HG02973 (cell line): ENCODE data around the gene NTN5.
"Not testable (repeated sequence)": the region's sequence is repeated elsewhere in the genome, so short reads cannot be mapped to it uniquely, and the experiment has no call there.

Experiments used
- ATAC-seq: cut with Tn5 transposase; IDR thresholded peaks from one replicate; pipeline ENCODE4 v1.9.1; 2021; ENCODE audit warnings: moderate library complexity; ENCODE audit not compliant: unreplicated experiment

The NTN5 gene

DNA sequence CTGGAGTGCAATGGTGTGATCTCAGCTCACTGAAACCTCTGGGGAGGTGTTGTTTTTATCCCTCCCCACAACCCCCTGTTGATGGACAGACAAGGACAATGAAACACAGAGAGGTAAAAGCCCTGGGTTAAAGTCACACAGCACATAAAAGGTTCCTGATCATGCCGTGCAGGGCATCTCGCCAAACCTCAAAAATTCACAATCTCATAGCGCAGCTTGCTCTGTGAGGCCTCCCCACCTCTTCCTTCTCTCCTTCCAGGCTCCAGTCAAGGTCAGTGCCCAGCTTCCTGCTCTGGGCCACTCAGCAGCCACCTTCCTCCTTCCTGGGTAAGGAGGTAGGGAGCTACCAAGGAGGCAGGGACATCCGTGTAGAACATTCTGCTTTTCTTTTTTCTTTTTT lies 25.2 kb upstream of the NTN5 start:
- ATAC-seq = no peak

DNA sequence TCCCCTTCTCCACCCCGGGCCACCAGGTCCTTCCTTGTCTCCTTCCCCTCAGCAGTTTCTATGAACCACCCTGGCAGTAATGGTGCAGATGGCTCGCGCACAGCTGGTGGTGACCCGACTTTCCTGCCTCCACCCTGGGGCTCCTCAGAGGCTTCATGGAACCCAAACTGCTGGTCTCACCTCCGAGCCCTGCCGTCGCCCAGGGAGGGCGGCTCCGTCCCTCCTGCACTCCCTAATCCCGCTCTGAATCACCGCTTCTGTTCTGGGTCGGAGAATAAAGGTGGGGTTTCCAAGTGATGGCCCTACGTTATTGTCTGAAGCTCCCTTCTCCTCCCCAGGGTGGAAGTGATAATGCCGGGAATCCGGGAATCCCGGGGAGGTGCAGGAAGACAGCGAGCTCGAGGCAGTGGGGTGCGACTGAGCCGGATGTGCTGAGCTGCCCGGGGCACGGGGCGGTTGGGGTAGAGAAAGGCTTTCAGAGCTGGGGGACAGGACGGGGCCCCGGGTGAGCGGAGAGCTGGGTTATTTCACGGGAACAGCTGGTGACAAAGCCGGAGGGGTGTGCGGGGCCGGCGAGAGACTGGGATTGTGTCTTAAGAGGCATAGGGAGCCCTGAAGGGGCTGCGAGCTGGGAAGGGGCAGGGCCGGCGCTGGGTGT lies 23.7 kb upstream of the NTN5 start:
- ATAC-seq = no peak

DNA sequence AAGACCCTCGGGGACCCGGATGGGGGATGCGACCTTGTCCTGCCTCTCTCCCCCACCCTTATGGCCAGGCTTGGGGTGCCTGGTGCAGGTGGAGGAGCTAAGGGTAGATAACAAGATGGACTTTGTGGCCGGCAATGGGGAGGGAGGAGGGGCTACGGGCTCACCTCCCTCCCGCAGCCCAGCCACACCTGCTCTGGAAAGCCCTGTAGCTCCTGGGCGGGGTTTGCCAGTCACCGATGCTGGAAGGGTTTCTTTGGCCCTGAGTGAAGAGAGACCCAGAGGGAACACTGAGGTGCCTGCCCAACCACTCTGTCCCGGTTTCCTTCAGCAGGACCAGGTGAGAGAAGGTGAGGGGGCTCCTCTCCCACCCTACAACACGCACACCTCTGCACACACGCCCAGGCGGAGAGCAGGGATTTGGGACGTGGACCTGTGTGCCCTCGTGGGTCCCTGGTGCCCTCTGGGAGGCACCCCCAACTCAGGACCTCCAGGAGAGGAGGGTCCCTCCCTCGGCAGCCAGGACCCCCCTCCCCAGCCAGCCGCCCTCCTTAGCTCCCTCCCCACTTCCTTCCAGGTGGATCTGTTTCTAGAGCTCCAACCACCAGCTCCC lies 23.0 kb upstream of the NTN5 start, which contains the start of gene FUT2:
FUT2 (plus strand) TSS at position 229 of the 610 bp plus-strand sequence. CDS start 6,986 bp downstream, outside the sequence.
- ATAC-seq = no peak

DNA sequence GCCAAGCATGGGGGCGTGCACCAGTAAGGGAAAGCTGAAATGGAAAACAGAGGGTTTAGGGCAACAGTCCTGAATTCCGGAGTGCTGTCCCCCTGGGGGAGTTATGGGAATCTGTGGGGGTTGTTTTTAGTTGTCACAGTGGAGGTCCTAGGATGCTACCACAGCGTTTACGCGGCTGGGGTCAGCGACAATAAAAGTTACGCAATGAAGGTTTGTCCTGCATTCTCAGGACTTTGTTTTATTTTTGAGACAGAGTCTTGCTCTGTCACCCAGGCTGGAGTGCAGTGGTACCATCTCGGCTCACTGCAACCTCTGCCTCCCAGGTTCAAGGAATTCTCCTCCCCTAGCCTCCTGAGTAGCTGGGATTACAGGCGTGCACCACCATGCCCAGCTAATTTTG lies 20.8 kb upstream of the NTN5 start:
- ATAC-seq = not testable (repeated sequence)

DNA sequence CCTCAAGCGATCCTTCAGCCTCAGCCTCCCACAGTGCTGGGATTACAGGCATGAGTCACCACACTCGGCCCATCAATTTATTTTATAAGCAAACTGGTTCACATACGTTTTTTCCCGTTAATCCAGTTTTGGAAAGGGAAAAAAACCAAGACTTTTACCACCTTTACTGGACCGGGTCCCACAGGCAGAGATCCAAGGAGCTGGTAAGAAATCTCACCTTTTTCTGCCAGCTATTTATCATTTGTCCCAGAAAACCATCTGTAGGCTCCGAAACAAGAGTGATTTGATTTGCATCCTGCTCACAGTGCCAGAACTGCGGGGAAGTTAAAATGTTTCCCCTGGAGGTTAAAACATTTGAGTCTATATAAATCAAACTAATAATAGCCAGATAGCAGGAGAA lies 16.6 kb upstream of the NTN5 start:
- no peak for ATAC-seq

DNA sequence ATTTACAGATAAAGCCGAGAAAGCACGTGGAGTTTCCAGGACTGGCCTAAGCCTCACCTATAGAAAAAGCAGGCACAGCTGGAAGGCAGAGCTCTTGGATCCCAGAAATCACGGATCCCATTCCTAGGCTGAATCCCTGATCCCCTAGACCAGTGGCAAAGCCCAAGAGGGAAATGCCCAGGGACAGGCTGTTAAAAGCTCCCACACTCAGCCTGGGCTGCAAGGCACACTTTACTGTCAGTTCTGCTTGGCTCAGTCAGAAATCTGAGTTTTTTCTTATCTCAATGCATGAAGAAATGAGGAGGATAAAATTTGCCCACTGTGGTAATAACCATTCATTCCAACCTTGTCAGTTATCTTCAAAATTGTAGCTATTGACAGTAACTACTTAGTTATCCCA lies 15.0 kb upstream of the NTN5 start:
- no peak for ATAC-seq

DNA sequence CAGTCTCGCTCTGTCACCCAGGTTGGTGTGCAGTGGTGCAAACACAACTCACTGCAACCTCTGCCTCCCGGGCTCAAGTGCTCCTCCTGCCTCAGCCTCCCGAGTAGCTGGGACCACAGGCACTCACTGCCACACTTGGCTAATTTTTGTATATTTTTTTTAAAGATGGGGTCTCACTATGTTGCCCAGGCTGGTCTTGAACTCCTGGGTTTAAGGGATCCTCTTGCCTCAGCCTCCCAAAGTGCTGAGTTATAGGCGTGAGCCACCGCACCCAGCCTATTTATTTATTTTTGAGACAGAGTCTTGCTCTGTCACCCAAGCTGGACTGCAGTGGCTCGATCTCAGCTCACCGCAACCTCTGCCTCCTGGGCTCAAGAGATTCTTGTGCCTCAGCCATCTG lies 13.8 kb upstream of the NTN5 start:
- not testable (repeated sequence) for ATAC-seq

DNA sequence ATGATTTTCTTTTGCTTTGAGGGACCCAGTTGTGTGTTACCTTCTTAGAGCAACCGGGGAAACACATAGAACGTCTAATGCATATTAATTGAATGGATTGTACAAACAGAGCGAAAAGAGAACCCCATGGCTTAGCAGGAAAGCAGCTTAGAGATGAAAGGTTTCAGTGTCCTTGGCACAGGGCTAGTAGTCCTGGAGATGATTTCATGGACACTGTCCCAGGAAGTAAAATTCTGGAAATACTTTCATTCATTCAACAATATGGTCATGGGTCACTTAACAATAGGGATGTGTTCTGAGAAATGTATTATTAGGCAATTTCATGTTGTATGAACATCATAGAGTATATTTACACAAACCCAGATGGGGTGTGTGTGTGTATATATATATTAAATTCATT lies 13.3 kb upstream of the NTN5 start:
- no peak for ATAC-seq

DNA sequence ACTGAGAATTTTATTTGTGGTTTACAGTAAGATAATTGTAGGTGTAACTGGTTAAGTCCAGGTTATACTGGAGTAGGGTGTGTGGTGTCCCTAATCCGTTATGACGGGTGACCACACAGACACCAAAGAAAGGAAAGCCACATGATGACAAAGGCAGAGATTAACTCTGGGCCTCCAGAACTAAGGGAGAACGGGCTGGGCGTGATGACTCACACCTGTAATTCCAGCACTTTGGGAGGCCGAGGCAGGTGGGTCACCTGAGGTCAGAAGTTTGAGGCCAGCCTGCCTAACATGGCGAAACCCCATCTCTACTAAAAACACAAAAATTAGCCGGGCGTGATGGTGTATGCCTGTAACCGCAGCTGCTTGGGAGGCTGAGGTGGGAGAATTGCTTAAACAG lies 12.8 kb upstream of the NTN5 start:
- no peak for ATAC-seq

DNA sequence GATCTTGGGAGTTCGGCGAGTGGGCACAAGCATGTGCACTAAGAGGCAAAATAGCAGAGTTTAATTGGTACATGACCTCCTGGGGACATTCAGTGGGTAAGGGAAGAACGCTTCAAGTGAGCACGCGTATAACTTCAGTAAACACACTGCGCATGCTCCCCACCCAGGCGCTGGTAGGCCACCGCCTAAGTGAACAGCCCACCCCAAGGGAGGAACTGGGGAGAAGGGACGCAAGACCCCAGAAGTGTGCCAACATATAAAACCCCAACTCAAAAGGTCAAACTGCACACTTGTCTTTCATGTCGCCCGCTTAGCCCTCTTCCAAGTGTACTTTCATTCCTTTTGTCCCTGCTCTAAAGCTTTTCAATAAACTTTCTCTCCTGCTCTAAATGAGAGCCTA lies 10.5 kb upstream of the NTN5 start:
- no peak for ATAC-seq

DNA sequence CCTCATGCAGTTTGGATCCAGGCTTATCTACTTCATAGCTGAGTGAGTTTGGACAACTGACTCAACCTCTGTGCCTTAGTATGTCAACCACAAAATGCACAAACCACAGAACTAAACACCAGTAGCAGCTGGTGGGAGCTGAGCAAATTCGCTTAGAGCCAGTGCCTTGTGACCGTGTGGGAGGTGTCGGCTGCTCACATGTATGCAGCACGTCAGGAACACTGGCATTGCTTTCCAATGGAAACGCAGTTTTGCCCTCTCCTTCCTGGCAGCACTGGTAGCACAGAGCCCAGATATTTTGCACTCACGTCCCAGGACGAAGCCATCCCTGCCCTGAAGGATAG lies 8.3 kb upstream of the NTN5 start:
- ATAC-seq = no peak

DNA sequence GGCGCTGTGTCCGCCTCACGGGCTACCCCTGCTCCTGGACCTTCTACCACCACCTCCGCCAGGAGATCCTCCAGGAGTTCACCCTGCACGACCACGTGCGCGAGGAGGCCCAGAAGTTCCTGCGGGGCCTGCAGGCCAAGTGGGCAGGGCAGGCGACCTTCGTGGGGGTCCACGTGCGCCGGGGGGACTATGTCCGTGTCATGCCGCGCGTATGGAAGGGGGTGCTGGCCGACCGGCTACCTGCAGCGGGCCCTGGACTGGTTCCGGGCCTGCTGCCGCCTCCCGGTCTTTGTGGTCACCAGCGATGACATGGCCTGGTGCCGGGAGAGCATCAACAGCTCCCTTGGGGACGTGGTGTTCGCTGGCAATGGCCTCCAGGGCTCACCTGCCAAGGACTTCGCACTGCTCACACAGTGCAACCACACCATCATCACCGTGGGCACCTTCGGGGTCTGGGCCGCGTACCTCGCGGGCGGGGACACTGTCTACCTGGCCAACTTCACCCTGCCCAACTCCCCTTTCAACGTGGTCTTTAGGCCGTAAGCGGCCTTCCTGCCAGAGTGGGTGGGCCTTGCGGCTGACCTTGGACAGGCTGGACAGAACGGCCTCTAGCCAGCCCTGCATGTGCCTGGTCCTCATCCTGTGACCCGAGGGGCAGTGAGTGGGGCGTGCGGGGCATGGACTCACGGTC lies 7.8 kb upstream of the NTN5 start:
- ATAC-seq = no peak

DNA sequence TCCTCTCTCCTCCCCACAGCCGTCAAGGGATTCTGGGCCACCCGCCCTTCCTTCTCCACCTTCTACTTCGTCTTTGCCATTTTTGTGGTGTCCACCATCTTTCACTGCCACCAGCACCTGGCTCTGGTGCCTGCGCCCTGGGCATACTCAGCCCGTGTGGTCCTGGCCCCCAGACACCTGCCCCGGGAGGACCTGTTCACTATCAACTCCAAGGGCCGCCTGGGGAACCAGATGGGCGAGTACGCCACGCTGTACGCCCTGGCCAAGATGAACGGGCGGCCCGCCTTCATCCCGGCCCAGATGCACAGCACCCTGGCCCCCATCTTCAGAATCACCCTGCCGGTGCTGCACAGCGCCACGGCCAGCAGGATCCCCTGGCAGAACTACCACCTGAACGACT lies 7.2 kb upstream of the NTN5 start:
- ATAC-seq = not testable (repeated sequence)

DNA sequence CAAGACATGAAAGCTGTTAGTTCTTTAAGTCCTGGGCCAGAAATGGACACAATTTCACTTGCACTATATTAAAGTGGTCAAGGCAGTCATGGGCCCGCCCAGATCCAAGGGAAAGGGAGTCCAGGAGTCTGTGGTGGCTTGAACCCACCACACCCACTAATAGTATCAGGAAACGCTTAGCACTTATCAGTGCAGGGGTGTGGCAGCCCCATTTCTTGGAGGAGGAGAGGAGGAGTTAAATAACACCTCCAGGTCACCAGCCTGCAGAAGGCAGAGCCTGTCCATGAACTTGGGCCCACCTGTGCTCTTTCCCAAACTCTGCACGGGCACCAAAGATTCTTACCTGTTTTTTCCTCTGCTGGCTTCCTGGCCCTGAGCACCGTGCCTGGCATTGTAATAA lies 5.4 kb upstream of the NTN5 start:
- no peak for ATAC-seq

DNA sequence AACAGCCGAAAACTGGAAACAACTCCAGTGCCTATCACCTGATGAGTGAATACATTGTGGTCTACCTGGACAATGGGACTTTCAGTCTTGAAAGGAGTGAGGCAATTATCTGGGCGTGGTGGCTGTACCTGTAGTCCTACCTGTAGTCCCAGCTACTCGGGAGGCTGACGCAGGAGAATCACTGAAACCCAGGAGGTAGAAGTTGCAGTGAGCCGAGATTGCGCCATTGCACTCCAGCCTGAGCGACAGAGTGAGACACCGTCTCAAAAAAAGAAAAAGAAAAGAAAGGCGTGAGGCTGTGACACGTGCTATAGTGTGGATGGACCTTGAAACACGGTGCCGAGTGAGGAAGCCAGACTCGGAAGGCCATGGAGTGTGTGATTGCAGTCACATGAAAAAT lies 4.1 kb upstream of the NTN5 start:
- no peak for ATAC-seq

DNA sequence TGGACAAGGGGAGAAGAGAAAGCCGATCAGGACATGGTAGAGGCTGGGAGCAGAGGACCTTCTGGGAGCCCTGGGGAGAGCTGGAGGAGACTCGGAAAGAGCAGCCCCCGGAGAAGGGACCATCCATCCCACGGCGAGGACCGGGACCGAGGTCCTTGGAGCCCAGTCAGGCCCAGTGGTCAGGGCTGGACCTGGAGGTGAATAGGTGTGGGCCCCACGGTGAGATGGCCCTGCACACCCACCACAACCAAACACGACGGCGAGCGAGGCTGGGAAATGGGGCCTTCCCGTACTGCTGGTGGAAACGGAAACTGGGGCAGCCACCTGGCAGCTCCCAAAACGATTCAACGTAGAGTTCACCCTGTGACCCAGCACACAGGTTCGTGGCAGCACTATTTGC lies 3.7 kb upstream of the NTN5 start:
- ATAC-seq = no peak

DNA sequence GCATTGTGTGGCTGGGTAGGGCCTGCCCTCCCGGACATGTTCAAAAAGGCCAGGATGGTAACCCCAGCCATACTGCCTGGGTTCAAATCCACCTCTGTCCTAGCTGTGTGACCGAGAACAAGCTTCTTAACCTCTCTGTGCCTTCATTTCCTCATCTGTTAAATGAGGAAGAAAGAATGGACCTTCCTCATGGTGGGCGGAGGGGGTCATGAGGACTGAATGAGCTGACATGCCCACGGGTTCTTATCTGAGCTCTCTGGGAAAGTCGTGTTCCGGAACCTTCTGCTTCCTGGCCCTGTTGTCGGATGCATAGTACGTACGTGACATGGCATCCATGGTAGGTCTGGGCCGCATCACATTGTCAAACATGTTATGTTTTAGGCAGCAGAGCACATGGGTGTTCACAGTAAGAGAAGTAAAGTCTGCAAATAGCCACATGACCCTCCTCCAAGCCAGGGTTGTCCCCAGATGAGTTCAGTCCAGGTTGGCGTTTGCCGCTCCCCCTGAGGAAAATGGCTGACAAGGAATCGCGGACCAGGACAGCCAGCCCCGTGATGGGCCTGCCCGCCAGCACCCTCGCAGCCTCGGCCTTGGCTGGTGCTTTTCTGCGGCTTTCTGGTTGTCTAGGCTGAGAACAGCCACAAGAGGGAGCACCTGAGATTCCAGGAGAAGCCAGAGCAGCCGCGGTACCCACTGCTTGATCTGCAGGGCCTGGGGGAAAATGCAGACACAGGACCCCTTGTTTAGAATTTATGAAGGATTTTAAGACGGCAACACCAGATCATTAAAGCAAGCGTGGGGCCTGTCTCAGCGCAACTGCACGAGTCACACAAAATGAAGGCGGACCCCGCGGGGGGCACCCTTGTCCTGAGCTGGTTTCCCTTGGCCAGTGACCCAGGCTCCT lies 2.4 kb upstream of the NTN5 start:
- no peak for ATAC-seq

DNA sequence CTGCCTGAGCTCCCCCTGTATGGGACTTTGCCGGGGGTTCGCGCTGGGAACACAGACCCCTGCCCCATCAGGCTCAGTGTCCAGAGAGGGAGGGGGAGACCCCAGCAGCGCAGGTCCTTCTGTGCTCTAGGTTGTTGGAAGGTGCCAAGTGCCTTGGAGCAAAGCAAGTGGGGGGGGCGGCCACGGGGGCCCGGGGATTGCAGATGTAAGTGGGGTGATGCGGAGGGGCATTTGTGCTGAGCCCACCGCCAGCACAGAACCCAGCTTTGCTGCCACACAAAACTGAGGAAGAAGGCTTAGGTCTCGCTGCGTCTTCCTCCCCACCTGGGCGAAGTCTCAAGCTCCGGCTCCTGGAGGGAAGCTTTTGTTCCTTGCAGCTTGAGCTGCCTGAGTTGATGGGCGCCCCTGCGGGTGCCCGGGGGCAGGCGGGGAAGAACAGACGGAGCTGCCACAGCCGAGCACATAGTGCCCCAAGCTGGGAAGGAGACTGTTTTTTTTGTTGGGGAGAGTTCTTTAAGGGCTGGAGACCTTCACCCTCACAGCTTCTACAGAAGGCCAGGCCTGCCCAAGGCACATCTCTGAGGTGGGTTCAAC lies 1.5 kb upstream of the NTN5 start:
- ATAC-seq = no peak

DNA sequence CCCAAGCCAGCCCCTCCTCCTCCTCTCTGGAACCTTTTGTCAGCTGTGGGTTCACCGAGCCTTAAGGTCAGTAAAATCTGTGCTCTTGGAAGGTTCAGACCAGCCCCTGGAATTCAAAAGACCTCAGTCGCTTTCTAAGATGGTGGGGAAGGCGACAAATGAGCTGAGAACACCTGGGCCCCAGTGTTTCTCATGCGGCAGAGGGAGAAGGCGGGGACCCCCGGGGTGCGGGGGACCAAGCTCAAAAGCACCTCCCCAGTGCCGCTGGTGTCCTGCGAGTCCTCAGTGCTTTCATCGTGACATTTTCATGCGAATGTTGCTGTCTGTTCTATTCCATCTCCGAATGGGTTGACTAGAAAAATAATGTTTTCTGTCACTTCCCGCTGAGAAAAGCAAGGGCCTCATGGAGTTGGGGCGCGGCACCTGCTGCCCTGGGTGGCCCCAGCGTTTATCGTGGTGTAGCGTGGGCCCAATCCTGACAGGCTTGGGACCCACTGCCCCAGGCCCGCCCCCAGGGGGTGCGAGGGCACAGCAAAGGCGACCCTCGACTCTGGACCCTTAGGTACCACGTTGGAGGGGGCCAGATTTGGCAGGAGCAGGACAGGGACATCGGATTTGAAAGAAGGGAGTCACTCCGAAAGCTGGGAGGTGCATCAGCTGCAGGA lies 751 bp upstream of the NTN5 start:
- ATAC-seq = no peak

DNA sequence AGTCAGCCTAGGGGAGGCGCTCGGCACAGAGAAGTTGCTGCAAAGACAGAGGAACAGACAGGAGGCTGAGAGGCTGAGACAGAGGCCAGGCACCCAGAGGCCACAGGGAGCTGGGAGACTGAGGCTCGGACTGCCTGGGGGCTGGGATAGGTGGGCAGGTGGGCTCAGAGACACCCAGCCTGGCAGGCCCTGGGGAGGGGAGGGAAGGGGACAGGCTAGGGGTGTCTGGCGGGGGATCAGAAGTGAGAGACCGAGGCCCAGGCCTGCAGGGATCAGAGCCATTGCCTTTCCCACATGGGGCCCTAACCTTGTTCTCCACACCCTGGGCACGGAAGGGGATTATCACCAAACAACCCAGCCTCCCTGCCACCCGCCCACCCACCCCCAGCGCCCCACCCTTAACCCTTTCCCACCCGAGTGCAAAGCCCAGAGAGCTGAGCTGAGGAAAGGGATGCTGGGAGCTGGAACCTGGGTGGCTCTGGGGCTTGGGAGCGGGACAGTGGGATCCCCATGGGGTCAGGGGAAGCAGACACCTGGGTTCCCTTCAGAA lies 1.3 kb downstream of the NTN5 start:
- ATAC-seq = no peak
